Measurements from ENCODE around the gene TNIK.

TNIK gene

GRCh38 chr3:171343693-171344092 lies 116.5 kb downstream of the TNIK start:
- Histone ChIP-seq H3K9me3 (ENCODE audit: control insufficient read depth, insufficient read depth, low read length) (no peaks in the 10 kb centered on the region), H3K4me2 (ENCODE audit: low read length) (no peak overlapping the region), H3K27me3 (ENCODE audit: control insufficient read depth, low read length) (no peaks in the 10 kb centered on the region), H4K20me1 (ENCODE audit: control insufficient read depth, insufficient read depth, low read depth, low read length) (no peaks in the 10 kb centered on the region), H3K79me2 (ENCODE audit: control insufficient read depth, low read length) (no peaks in the 10 kb centered on the region), H3K36me3 (ENCODE audit: control insufficient read depth, low read length) (no peaks in the 10 kb centered on the region), H3K4me1 (ENCODE audit: control insufficient read depth, low read length) (no peaks in the 10 kb centered on the region), H3F3A (ENCODE audit: control insufficient read depth, insufficient read depth) (no peaks in the 10 kb centered on the region), H3K9me2 (replicated peaks; ENCODE audit: control insufficient read depth, low read length) (no peaks in the 10 kb centered on the region), H3K4me3 (ENCODE audit: low read length) (no peak overlapping the region), H3K27ac (ENCODE audit: low read depth, low read length) (no peak overlapping the region)
- TF ChIP-seq CTCF (IDR thresholded peaks at IDR 0.05; ENCODE audit: low read depth, low read length, poor library complexity, severe bottlenecking) (no peak), EZH2phosphoT487 (IDR thresholded peaks at IDR 0.05; ENCODE audit: borderline replicate concordance, low read length) (no peak)

- TF ChIP-seq EZH2phosphoT487 (IDR thresholded peaks at IDR 0.05; ENCODE audit: borderline replicate concordance, low read length) (no peak), CTCF (IDR thresholded peaks at IDR 0.05; ENCODE audit: low read depth, low read length, poor library complexity, severe bottlenecking) (no peak)
- H3K4me3 ChIP-seq (ENCODE audit: low read length): no peak overlapping the region
Observed at GRCh38 chr3:171342783-171343420, 117.3 kb downstream of the TNIK start.

GRCh38 chr3:171342200-171342599 lies 118.0 kb downstream of the TNIK start:
- H3K79me2 ChIP-seq (ENCODE audit: control insufficient read depth, low read length): no peaks in the 10 kb centered on the region
- no peaks in the 10 kb centered on the region for H3K27me3 ChIP-seq (ENCODE audit: control insufficient read depth, low read length)
- H3K9me2 ChIP-seq (replicated peaks; ENCODE audit: control insufficient read depth, low read length): no peaks in the 10 kb centered on the region
- H3K9me3 ChIP-seq (ENCODE audit: control insufficient read depth, insufficient read depth, low read length): no peaks in the 10 kb centered on the region
- no peaks in the 10 kb centered on the region for H4K20me1 ChIP-seq (ENCODE audit: control insufficient read depth, insufficient read depth, low read depth, low read length)
- H3K4me2 ChIP-seq (ENCODE audit: low read length): no peak overlapping the region
- no peaks in the 10 kb centered on the region for H3F3A ChIP-seq (ENCODE audit: control insufficient read depth, insufficient read depth)
- no peak overlapping the region for H3K27ac ChIP-seq (ENCODE audit: low read depth, low read length)
- H3K36me3 ChIP-seq (ENCODE audit: control insufficient read depth, low read length): no peaks in the 10 kb centered on the region
- no peak overlapping the region for H3K4me3 ChIP-seq (ENCODE audit: low read length)
- TF ChIP-seq EZH2phosphoT487 (IDR thresholded peaks at IDR 0.05; ENCODE audit: borderline replicate concordance, low read length) (no peak), CTCF (IDR thresholded peaks at IDR 0.05; ENCODE audit: low read depth, low read length, poor library complexity, severe bottlenecking) (no peak)
- no peaks in the 10 kb centered on the region for H3K4me1 ChIP-seq (ENCODE audit: control insufficient read depth, low read length)

More at GRCh38 chr3:171342783-171343420, 117.3 kb downstream of the TNIK start:
- Histone ChIP-seq H3K9me3 (ENCODE audit: control insufficient read depth, insufficient read depth, low read length) (no peaks in the 10 kb centered on the region), H3K27me3 (ENCODE audit: control insufficient read depth, low read length) (no peaks in the 10 kb centered on the region), H3K4me1 (ENCODE audit: control insufficient read depth, low read length) (no peaks in the 10 kb centered on the region), H3K79me2 (ENCODE audit: control insufficient read depth, low read length) (no peaks in the 10 kb centered on the region), H3F3A (ENCODE audit: control insufficient read depth, insufficient read depth) (no peaks in the 10 kb centered on the region), H3K9me2 (replicated peaks; ENCODE audit: control insufficient read depth, low read length) (no peaks in the 10 kb centered on the region), H4K20me1 (ENCODE audit: control insufficient read depth, insufficient read depth, low read depth, low read length) (no peaks in the 10 kb centered on the region), H3K4me2 (ENCODE audit: low read length) (no peak overlapping the region), H3K27ac (ENCODE audit: low read depth, low read length) (no peak overlapping the region), H3K36me3 (ENCODE audit: control insufficient read depth, low read length) (no peaks in the 10 kb centered on the region)

All from DOHH2 (cell line).